GM12875 (cell line): ENCODE data around the gene FRMD4A.

ENCODE experiments used
- H3K4me3 ChIP-seq: one replicate; pipeline ENCODE4 v1.5.1; 2011; ENCODE audit warnings: low read depth, low read length, control low read depth
- TF ChIP-seq, protein P1 (sequence below): IDR thresholded peaks from 2 replicates; pipeline ENCODE4 v1.5.1; 2011; ENCODE audit warnings: low read depth, mild to moderate bottlenecking, control low read depth, inconsistent platforms, low read length, moderate library complexity, borderline replicate concordance; ENCODE audit not compliant: insufficient read depth

FRMD4A gene

DNA sequence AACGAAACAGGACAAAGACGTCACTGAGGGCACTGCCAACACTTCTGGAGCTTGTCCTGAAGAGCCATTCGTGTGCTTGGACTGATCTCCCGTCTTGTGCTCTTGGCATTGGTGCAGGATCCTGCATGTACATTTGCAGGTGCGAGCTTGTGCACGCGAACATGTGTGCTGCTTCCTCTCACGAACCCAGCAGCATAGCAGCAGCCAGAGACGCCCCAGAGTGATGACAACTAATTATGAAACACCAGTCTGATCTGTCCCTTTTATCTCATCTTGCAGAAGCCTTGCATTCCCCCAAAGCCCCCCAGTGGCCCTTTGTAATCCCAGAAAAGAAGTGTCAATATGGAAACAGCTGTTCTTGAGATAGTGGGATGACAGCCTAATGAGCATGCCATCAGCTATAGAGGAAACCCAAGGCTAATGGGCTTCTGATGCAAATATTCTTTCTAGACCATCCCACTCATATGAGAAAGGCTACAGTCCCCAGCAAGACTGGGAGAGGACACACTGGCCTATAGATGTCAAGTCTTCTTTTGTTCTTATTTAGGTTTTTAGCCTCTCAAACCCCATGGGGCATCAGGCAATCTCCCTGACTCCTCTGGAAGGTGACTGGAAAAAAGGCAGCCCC lies 310.6 kb downstream of the FRMD4A start:
- TF ChIP-seq, protein P1, sequence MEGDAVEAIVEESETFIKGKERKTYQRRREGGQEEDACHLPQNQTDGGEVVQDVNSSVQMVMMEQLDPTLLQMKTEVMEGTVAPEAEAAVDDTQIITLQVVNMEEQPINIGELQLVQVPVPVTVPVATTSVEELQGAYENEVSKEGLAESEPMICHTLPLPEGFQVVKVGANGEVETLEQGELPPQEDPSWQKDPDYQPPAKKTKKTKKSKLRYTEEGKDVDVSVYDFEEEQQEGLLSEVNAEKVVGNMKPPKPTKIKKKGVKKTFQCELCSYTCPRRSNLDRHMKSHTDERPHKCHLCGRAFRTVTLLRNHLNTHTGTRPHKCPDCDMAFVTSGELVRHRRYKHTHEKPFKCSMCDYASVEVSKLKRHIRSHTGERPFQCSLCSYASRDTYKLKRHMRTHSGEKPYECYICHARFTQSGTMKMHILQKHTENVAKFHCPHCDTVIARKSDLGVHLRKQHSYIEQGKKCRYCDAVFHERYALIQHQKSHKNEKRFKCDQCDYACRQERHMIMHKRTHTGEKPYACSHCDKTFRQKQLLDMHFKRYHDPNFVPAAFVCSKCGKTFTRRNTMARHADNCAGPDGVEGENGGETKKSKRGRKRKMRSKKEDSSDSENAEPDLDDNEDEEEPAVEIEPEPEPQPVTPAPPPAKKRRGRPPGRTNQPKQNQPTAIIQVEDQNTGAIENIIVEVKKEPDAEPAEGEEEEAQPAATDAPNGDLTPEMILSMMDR = no peak
- no peak overlapping the region for H3K4me3 ChIP-seq

DNA sequence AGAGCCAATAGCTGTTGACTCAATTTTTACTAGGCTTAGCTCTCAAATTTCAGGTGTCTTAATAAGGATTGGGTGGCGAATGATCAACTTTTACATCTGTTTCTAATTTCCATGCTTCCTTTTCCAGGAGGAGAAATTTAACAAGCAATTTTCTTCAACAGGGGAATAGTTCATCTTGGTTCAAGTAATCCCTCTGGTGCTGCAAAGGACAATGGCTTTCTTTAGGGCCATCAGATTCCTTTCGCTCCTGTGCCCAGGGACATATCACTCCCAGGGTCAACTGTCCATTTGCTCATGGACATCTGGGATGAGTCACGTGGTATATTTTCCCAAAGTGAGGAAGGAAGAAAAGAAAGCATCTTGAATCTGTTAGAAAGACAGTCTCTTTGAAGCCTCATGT lies 313.3 kb downstream of the FRMD4A start:
- TF ChIP-seq, protein P1 = no peak

DNA sequence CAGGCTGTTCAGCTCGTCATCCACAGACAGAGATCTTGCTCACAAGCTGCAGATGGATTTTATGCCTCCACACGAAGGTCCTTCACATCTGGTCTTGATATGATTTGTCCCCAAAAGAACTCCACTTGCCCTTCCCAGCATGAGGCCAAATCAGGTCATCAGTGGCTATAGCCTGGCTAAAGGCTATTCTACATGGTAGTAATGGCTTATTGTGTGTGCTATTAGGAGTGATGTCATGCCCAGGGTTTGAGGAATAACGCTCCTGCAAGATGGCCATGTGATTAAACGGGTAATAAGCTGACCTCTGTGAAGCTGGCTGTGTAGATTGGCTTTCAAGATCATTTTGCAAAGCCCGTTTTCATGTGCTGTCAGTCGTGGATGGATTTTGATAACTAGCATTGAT lies 313.8 kb downstream of the FRMD4A start:
- TF ChIP-seq, protein P1 = no peak
- H3K4me3 ChIP-seq = no peak overlapping the region

More for the DNA sequence above, 313.3 kb downstream of the FRMD4A start:
- no peak overlapping the region for H3K4me3 ChIP-seq

DNA sequence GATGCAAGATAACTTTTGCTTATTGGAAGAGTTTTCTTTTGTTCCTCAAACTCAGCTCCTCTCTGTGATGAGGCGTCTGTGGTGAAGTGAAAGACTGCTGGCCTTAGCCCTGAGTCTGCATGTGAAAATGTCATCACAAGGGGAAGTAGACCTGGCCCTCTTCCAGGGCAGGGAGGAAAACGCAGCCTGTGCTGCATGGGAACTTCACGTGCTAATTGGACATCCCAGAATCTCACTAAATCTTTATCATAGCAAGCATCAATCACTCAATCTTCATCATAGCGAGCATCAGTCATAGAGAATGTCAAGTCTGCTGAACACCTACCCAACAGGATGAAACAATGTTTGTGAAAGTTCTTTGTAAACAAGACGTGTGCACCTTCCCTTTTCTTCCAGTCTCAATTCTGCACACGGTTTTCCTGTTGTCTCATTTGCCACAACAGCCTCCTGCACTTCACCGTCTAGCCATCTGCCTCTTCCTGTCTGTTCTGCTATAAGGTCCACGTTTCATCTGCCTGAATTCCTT lies 314.6 kb downstream of the FRMD4A start:
- no peak overlapping the region for H3K4me3 ChIP-seq
- TF ChIP-seq, protein P1 = no peak

DNA sequence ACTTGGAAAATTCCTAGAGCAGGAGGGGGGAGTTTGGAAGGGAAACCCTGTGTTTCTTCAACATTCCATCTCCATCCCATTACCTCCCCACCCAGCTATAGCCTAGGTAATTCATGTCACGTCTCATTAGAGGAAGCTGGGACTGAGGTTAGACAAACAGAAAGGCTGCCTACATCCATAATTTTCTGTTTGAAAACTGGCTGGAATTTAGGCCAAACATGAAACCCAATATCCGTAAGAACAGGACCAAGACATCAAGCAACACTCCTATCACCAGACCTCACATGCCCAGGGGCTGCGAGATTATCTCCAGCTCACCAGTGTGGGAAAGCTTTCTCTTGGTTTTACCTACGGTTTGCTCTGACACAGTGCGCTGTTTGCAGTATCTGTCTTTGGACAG lies 316.3 kb downstream of the FRMD4A start:
- TF ChIP-seq, protein P1 = no peak
- H3K4me3 ChIP-seq = no peak overlapping the region

DNA sequence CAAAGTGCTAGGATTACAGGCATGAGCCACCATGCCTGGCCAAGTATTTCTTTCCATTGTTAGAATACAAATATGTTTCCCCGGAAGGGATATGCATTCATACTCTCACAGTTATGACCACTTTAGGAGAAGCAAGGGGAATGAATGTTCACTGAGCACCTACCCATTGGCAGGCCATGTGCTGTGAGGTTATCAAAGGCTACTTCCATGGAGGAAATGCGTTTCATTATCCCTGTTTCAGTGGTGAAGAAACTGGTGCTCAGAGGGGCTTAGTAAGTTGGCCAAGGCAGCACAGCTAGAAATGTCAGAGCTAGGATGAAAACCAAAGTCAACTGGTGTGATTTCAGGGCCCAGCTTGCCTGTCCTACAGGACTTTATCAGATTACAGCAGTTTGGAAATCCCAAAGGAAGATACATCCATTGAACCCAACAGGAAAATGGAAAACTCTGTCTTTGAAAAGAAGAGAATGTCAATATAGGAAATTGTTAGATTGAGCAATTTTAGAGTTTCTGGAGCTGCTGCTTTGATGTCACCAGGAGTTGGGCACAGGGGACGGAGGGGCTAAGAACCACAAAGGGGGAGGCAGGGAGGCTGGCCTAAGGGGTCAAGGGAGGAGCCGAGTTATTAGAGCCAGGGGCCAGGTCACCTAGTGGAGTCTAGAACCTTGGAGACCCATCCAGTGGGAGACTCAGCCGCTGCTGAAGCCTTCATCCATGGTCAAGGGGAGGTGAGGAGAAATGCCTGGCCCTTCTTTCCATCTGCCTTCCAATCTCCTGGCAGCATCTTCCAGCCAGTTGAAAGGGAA lies 319.8 kb downstream of the FRMD4A start:
- H3K4me3 ChIP-seq = no peak overlapping the region
- TF ChIP-seq, protein P1 = no peak
